ENCODE measurements around the gene RALGPS1.
A peak's percentile ranks its signal among the peaks of the same experiment; 100 is the strongest.
"Not testable (repeated sequence)": the region's sequence is repeated elsewhere in the genome, so short reads cannot be mapped to it uniquely, and the experiment has no call there.

RALGPS1 gene

GRCh38 chr9:127162046-127162863, 247.7 kb downstream of the RALGPS1 start:
- DNase-seq = no peak

- DNase-seq = no peak
Measured at GRCh38 chr9:127162864-127163365, 248.3 kb downstream of the RALGPS1 start.

- no peak for DNase-seq
Measured at GRCh38 chr9:127163409-127163808, 248.8 kb downstream of the RALGPS1 start.

- DNase-seq = no peak
Measured at GRCh38 chr9:127165116-127165515, 250.5 kb downstream of the RALGPS1 start.

GRCh38 chr9:127166111-127166510, 251.5 kb downstream of the RALGPS1 start:
- no peak for DNase-seq

GRCh38 chr9:127166651-127167524, 252.3 kb downstream of the RALGPS1 start:
- no peak for DNase-seq

GRCh38 chr9:127167560-127168326, 253.2 kb downstream of the RALGPS1 start:
- DNase-seq = no peak

- no peak for DNase-seq
Measured at GRCh38 chr9:127168756-127169574, 254.4 kb downstream of the RALGPS1 start.

GRCh38 chr9:127169575-127169883, 254.9 kb downstream of the RALGPS1 start:
- no peak for DNase-seq

- no peak for DNase-seq
Measured at GRCh38 chr9:127170103-127170502, 255.5 kb downstream of the RALGPS1 start.

- DNase-seq = no peak
Measured at GRCh38 chr9:127170652-127171051, 256.1 kb downstream of the RALGPS1 start.

GRCh38 chr9:127171348-127171747, 256.8 kb downstream of the RALGPS1 start:
- DNase-seq = not testable (repeated sequence)

- no peak for DNase-seq
Measured at GRCh38 chr9:127172066-127172707, 257.6 kb downstream of the RALGPS1 start.

GRCh38 chr9:127173063-127173462, 258.5 kb downstream of the RALGPS1 start:
- no peak for DNase-seq

GRCh38 chr9:127174386-127175318, 260.1 kb downstream of the RALGPS1 start:
- no peak for DNase-seq

GRCh38 chr9:127175319-127175715, 260.7 kb downstream of the RALGPS1 start:
- no peak for DNase-seq

- no peak for DNase-seq
Measured at GRCh38 chr9:127175764-127176163, 261.2 kb downstream of the RALGPS1 start.

GRCh38 chr9:127176631-127177030, 262.0 kb downstream of the RALGPS1 start:
- no peak for DNase-seq

- peak in 1 of 2 experiments; percentile 45 for DNase-seq
Measured at GRCh38 chr9:127177231-127177630, 262.6 kb downstream of the RALGPS1 start.

GRCh38 chr9:127177665-127178265, 263.2 kb downstream of the RALGPS1 start:
- no peak for DNase-seq

Data from NCI-H524 (cell line).